ENCODE results near the gene EXOSC10.
"Not testable (repeated sequence)": the region's sequence is repeated elsewhere in the genome, so short reads cannot be mapped to it uniquely, and the experiment has no call there.

The EXOSC10 gene

GRCh38 chr1:11026903-11027302 is 72.8 kb downstream of the EXOSC10 start:
- H3K27ac ChIP-seq = no peak overlapping the region
- TF ChIP-seq CTCF (conservative IDR thresholded peaks at IDR 0.05) = no peak
- no peak for TF ChIP-seq ZFX (IDR thresholded peaks at IDR 0.05)

- TF ChIP-seq CTCF (conservative IDR thresholded peaks at IDR 0.05) (no peak), ZFX (IDR thresholded peaks at IDR 0.05) (no peak)
- no peak overlapping the region for H3K27ac ChIP-seq
Measured at GRCh38 chr1:11026052-11026451, 73.6 kb downstream of the EXOSC10 start.

DNA sequence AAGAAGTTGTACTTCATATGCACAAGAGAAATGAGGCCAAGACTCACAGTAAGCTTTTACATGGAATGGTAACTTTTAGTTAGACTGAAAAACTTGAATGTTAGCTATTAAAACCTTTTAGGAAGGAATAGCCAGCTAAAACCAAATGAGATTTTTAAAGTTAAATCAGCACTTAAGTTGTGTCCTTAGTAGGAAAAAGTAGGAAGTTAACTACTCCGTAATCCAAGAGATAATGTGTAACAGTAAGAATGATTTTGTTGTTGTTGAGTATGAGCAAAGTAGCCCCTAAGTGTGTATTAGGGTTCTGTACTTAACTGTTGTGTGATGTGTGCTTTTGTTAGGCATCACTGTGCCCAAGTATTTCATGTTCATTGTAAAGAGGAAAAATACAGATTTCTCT is 74.1 kb downstream of the EXOSC10 start:
- TF ChIP-seq CTCF (conservative IDR thresholded peaks at IDR 0.05) (no peak), ZFX (IDR thresholded peaks at IDR 0.05) (no peak)

DNA sequence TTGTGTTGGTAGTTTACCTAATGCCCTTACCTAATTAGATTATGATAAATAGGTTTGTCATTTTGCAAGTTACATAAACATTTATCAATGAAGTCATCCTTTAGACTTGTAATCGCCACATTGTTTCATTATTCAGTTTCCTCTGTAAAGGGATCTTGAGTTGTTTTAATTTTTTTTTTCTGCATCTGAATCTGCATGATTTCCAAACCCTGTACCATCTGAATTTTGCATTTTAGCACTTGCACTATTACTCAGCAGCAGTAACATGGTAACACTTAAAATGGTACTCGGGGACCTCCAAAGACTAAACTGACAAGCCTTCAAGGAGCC is 74.8 kb downstream of the EXOSC10 start:
- no peak overlapping the region for H3K27ac ChIP-seq
- TF ChIP-seq ZFX (IDR thresholded peaks at IDR 0.05) (no peak), CTCF (conservative IDR thresholded peaks at IDR 0.05) (no peak)

More for the DNA sequence above, 74.1 kb downstream of the EXOSC10 start:
- H3K27ac ChIP-seq = no peak overlapping the region

GRCh38 chr1:11024154-11024873 is 75.4 kb downstream of the EXOSC10 start:
- no peak overlapping the region for H3K27ac ChIP-seq
- TF ChIP-seq CTCF (conservative IDR thresholded peaks at IDR 0.05) (no peak), ZFX (IDR thresholded peaks at IDR 0.05) (no peak)

DNA sequence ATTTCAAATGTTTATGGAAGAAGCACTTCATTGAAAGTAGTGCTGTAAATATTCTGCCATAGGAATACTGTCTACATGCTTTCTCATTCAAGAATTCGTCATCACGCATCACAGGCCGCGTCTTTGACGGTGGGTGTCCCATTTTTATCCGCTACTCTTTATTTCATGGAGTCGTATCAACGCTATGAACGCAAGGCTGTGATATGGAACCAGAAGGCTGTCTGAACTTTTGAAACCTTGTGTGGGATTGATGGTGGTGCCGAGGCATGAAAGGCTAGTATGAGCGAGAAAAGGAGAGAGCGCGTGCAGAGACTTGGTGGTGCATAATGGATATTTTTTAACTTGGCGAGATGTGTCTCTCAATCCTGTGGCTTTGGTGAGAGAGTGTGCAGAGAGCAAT is 76.5 kb downstream of the EXOSC10 start:
- no peak overlapping the region for H3K27ac ChIP-seq
- TF ChIP-seq CTCF (conservative IDR thresholded peaks at IDR 0.05) = no peak

DNA sequence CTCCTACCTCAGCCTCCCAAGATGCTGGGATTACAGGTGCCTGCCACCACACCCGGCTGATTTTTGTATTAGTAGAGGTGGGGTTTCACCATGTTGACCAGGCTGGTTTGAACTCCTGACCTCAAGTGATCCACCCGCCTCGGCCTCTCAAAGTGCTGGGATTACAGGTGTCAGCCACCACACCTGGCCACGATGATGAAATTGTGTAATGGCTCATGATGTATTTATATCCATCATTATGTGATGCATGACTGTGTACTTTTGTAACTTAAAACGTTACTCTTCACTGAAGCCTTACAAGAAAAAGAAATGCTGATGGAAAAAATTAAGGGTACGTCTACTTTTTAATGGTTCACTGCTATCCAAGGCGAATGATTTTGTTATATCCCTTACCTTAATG is 79.7 kb downstream of the EXOSC10 start:
- TF ChIP-seq ZFX (IDR thresholded peaks at IDR 0.05) (no peak), CTCF (conservative IDR thresholded peaks at IDR 0.05) (no peak)
- H3K27ac ChIP-seq = no peak overlapping the region

DNA sequence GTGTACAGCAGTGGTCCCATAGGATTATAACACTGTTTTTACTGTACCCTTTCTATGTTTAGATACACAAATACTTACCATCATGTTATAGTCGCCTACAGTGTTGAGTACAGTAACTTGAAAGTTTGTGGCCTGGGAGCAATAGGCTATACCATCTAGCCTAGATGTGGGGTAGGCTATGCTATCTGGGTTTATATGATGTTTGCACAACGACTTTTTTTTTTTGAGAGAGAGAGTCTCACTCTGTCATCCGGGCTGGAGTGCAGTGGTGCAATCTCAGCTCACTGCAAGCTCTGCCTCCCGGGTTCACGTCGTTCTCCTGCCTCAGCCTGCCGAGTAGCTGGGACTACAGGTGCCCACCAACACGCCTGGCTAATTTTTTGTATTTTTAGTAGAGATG is 80.3 kb downstream of the EXOSC10 start:
- not testable (repeated sequence) for H3K27ac ChIP-seq

Data from C4-2B (cell line).